ENCODE data around the gene FBXO30. TPM values are rescaled to one million over a fixed set of nuclear protein-coding genes. Genes with fewer than 3 reads are reported as not detected.

Gene FBXO30, protein sequence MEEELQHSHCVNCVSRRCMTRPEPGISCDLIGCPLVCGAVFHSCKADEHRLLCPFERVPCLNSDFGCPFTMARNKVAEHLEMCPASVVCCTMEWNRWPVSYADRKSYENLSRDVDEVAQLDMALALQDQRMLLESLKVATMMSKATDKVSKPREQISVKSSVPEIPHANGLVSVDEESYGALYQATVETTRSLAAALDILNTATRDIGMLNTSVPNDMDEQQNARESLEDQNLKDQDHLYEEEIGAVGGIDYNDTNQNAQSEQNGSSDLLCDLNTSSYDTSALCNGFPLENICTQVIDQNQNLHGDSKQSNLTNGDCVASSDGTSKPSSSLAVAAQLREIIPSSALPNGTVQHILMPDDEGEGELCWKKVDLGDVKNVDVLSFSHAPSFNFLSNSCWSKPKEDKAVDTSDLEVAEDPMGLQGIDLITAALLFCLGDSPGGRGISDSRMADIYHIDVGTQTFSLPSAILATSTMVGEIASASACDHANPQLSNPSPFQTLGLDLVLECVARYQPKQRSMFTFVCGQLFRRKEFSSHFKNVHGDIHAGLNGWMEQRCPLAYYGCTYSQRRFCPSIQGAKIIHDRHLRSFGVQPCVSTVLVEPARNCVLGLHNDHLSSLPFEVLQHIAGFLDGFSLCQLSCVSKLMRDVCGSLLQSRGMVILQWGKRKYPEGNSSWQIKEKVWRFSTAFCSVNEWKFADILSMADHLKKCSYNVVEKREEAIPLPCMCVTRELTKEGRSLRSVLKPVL
- total RNA-seq: 9.5 and 10.2 TPM in 2 replicates

- DNase-seq (ENCODE audit: low read depth): peak; percentile 68
- FAIRE-seq: no peak
- Histone ChIP-seq H3K27me3 (ENCODE audit: control insufficient read depth, insufficient read depth, low read length) (no peaks in the 10 kb centered on the region), H3K36me3 (ENCODE audit: control insufficient read depth, insufficient read depth, low read length) (no peaks in the 10 kb centered on the region), H3K4me3 (ENCODE audit: low read depth, low read length) (peak within 1 kb of the TSS; percentile 68)
- no peak for TF ChIP-seq CTCF (IDR thresholded peaks at IDR 0.05; ENCODE audit: insufficient read depth, low read length, severe bottlenecking)
These were observed at the start of gene FBXO30 for GRCh38 chr6:145814501-145815308. FBXO30 (minus strand) TSS chr6:145814795; CDS start chr6:145806405, 8,390 bp downstream.

DNA sequence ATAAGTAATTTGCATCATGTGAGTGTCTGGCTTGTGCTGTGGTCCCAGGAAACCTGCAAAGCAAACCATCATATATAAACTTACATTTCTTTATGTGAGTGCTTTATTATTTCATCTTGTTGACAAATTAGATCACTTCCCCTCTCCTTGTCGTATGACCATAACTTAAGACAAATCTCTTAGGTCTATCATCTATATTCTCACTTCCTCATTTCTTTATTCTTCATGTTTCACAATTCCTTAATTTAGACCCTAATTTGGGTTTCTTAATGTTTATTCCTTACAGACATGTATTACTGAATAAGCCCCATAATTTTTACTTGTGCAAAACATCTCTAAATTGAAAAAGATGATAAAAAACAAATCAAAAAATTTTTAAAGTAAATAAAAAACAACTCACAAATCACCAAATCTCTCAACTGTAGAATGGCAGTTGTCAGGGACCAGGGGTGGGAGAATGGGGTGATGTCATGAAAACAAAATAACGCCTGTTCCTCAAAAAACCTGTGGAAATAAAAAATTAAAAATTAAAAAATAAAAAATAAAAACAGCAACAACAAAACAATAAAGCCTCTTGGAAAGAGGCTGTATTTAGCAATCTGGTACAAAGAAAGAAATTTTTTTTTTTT, 49.5 kb upstream of the FBXO30 start:
- no peak for TF ChIP-seq CTCF (IDR thresholded peaks at IDR 0.05; ENCODE audit: insufficient read depth, low read length, severe bottlenecking)
- FAIRE-seq: no peak
- Histone ChIP-seq H3K4me3 (ENCODE audit: low read depth, low read length) (no peak overlapping the region), H3K27me3 (ENCODE audit: control insufficient read depth, insufficient read depth, low read length) (no peaks in the 10 kb centered on the region), H3K36me3 (ENCODE audit: control insufficient read depth, insufficient read depth, low read length) (no peaks in the 10 kb centered on the region)
- no peak for DNase-seq (ENCODE audit: low read depth)

DNA sequence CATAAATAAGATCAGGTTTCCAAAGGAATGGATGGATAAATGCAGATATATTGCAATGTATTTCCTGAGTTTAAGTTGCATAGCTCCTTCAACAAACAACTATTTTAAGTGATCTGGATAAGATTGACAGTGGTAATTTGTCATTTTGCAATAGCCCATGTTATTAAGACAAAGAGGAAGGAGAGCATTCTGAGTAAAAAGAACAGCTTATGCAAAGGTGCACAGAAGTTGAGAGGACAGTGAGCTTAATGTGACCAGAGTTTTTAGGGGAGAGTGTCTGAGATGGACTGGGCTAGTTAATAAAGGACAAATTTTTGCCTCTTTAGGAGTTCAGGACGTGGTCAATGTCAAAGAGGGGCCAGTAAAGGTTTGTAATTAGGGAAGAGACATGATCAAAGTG, 48.8 kb upstream of the FBXO30 start:
- TF ChIP-seq CTCF (IDR thresholded peaks at IDR 0.05; ENCODE audit: insufficient read depth, low read length, severe bottlenecking): no peak
- no peak overlapping the region for H3K4me3 ChIP-seq (ENCODE audit: low read depth, low read length)
- FAIRE-seq (no peak), DNase-seq (ENCODE audit: low read depth) (no peak)
- no peaks in the 10 kb centered on the region for H3K36me3 ChIP-seq (ENCODE audit: control insufficient read depth, insufficient read depth, low read length)
- no peaks in the 10 kb centered on the region for H3K27me3 ChIP-seq (ENCODE audit: control insufficient read depth, insufficient read depth, low read length)

DNA sequence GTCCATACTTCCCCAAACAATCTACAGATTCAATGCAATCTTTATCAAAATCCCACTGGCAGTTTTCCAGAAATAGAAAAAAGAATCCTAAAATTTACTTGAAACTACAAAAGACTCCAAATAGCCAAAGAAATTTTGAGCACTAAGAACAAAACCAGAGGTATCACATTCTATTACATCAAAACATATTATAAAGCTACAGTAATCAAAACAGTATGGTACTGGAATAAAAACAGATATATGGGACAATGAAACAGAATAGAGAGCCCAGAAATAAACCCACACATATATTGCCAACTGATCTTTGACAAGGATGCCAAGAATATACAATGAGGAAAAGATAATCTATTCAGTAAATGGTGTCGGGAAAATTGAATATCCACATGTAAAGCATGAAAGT, 46.0 kb upstream of the FBXO30 start:
- TF ChIP-seq CTCF (IDR thresholded peaks at IDR 0.05; ENCODE audit: insufficient read depth, low read length, severe bottlenecking): no peak
- Histone ChIP-seq H3K4me3 (ENCODE audit: low read depth, low read length) (no peak overlapping the region), H3K27me3 (ENCODE audit: control insufficient read depth, insufficient read depth, low read length) (no peaks in the 10 kb centered on the region), H3K36me3 (ENCODE audit: control insufficient read depth, insufficient read depth, low read length) (no peaks in the 10 kb centered on the region)
- DNase-seq (ENCODE audit: low read depth): no peak
- FAIRE-seq: no peak

- DNase-seq (ENCODE audit: low read depth): no peak
- TF ChIP-seq CTCF (IDR thresholded peaks at IDR 0.05; ENCODE audit: insufficient read depth, low read length, severe bottlenecking): no peak
- no peak for FAIRE-seq
- no peak overlapping the region for H3K4me3 ChIP-seq (ENCODE audit: low read depth, low read length)
- no peaks in the 10 kb centered on the region for H3K36me3 ChIP-seq (ENCODE audit: control insufficient read depth, insufficient read depth, low read length)
- no peaks in the 10 kb centered on the region for H3K27me3 ChIP-seq (ENCODE audit: control insufficient read depth, insufficient read depth, low read length)
These were observed 36.1 kb upstream of the FBXO30 start for GRCh38 chr6:145850671-145851070.
